ENCODE results near the gene CKB.

The CKB gene

DNA sequence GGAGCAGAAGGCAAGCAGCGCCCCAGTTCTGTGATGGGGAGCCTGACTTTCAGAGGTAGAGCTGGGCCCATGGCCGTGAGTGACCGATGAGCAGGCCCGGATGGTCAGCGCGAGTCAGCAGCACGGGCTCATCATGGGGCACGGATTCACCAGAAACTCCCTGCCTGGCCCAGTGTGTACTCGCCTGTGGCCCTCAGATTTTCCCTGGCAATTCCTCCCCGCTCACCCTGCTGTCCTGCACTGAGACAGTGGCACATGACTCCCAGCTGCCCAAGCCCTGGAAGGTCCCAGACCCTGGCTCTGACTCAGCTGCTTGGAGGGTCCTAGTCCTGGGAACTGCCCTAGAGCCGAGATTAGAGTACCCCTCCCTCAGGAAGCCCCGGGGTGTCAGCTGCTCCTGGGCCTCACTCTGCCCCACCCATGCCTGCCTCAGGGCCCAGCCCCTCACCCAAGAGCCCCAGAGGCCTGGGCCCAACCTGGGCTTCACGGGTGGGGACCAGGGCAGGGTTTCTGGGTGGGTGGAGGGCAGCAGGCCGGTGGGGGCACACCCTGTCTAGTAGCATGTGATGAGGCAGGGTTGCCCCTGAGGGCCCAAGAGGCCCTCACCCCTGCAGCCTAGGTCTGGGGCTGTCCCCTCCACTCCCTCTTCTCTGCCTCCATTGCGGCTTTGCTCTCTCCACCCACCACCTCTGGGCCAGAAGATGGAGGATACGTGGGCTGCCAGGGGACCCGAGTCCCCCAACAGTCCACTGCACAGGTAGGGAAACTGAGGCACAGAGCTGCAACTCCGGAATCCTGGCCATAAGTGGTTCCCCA lies 14.8 kb upstream of the CKB start:
- no peak for DNase-seq (ENCODE audit: low spot score)

DNA sequence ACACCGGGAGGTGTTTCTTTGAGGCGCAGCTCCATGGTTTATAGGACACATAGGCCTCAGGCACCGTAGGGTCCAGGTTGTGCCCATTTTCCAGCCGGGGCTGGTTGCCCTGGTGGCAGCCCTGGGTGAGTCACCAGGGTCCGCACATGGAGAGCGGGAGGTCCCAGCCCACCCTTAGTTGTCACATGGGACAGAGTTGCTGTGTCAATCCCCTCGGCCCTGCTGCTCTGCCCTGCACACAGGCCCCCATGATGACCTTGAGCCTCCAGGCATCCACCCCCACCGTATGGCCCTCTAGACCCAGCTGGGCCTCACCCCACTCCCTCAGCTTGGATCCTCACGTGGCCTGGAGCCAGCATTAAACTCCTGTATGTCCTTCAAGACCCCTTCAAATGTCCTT lies 14.1 kb upstream of the CKB start:
- DNase-seq (ENCODE audit: low spot score), result no peak

DNA sequence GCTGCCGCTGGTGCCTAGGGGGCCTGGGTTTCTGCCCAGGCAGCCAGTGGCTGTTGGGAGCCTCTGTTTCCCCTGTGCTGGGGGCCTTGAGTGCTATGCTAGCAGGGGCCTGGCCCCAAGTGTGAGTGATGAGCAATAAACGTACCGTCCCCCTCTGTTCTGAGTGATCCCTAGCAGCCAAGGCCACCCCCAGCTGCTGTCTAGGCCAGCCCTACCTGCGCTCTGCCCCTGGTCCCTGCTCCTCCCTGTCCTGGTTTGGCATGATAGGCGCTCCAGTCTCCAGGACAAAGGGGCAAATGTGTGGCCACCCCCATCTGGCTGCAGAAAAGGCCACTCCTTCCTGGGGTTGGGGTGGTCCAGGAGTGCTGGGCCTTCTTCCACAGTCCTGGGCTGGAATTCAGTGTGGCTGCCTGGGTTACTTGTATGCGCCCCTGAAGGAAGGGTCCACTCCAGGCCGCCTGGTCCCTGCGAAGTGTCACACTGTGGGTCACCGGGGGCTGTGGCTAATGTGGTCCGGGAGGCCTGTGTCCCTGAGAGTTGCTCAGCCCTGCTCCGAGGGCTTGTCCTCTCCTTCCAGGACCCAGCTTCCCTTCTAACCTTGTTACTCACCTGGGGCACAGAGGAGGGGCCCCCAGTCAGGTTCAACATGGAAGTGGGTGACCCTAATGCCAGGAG lies 13.4 kb upstream of the CKB start:
- no peak for DNase-seq (ENCODE audit: low spot score)

GRCh38 chr14:103535081-103535890 lies 12.7 kb upstream of the CKB start:
- no peak for DNase-seq (ENCODE audit: low spot score)

- no peak for DNase-seq (ENCODE audit: low spot score)
Measured at GRCh38 chr14:103534576-103535061, 12.0 kb upstream of the CKB start.

DNA sequence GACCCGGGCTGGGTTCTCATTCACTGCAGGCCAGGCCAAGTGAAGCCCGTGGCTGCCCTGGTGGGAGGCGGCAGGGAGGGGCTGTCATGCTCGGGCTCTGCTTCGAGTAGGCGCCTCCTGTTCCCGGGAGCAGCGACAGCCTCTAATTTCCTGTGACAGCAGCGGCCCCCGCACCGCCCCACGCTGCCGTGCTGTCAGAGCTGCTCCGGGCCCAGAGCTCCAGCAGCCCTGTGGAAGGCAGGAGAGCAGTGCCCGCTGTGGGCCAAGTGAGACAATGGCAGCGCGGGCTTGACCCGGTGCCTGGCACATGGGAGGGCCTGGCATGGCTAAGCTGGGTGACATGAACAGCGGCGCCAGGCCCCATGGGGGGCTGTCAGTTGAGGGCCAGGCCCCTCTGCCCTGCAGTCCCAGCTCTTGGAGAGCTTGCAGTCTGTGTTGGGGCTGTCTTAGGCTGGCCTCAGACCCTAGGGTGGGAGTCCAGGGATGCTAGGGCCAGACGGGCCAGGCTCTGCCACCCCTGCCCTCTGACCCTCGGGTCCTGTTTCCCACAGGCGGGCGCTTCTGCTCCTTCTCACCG lies 11.5 kb upstream of the CKB start:
- no peak for DNase-seq (ENCODE audit: low spot score)

GRCh38 chr14:103533137-103533998 lies 10.7 kb upstream of the CKB start:
- DNase-seq (ENCODE audit: low spot score), result no peak

DNA sequence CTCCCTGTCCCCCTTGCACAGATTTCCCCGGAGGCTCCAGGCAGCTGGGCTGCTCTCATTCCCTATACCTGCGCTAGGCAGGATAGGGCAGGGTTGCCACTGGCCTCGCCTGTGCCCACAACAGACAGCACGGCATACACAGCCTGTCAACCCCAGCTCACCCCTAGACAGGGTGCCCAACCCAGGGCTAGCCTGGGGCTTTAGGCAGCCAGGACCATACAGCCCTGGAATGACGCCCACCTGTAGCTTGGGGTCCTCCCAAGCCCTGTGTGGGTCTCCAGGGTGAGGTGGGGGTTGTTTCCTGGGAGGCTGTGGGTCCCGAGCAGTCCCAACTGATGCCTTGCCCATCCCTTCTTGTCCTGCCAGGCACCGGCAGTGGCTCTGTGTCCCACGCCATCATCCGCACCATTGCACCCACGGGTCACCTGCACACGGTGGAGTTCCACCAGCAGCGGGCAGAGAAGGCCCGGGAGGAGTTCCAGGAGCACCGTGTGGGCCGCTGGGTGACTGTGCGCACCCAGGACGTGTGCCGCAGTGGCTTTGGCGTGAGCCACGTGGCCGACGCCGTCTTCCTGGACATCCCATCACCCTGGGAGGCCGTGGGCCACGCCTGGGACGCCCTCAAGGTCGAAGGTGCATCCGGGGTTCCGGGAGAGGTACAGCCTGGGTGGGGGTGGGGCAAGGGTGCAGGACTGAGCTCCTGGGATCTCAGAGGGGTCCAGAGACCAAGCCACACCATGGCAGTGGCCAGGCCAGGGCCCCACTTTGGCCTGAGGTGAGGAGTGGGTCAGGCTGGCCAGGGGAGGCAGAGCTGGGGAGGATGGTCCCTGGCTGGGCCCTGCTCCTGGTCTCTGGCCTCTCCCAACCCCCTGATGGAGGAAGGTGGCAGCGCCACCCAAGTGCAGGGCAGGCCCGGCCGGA lies 9.8 kb upstream of the CKB start:
- no peak for DNase-seq (ENCODE audit: low spot score)

DNA sequence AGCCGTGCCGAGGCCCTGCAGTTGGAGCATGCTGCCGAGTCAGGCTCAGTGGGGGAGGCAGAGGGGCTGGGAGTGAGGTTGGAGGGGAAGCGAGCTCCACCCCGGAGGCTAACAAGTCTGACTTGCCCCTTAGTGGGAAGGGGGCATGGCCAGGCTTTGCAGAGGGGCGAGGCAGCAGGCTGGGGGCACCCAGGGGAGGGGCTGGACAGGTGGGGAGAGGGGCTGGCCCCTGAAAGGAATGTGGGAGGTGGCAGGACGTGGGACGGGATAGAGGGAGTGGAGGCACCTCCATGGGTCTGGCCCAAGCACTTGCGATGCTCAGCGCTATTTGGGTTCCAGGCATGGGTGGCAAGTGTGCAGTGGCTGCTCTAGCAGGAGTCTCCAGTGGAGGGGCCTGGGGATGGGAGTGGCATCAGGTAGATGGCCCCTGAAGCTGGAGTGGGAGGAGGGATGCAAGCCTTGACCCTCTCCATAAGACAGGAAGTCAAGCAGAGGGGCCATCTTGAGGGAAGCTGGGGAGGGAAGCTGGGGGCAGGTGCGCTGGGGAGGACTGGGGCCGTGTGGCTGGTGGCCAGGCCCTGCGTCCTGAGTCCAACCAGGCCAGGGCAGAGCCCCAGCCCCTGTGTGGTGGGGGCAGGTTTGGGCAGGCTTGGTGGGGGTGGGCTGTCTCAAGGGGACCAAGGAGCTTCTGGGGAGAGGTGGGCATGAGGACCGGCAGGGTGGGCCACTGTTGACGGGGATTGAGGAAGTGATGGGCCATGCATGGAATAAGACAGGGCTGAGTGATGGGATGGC lies 9.0 kb upstream of the CKB start:
- no peak for DNase-seq (ENCODE audit: low spot score)

DNA sequence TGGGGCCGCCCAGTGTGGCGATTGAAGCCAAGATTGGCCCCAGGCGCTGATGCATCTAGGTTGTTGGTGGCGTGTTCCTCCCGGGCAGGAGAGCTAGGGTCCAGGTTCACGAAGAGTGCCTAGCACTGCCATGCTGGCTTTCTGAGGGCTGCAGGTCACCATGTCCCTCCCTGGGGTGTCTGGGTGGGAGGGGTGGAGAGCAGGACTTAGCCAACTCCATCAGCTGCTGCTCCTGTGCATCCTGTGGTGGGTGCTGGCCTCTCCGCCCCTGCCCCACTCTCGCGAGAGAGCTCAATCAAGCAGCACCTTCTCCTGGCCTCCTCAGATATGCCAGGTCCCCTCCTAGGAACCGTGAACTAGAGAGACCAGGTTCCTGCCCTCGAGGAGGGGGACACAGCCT lies 8.2 kb upstream of the CKB start:
- DNase-seq (ENCODE audit: low spot score), result no peak

DNA sequence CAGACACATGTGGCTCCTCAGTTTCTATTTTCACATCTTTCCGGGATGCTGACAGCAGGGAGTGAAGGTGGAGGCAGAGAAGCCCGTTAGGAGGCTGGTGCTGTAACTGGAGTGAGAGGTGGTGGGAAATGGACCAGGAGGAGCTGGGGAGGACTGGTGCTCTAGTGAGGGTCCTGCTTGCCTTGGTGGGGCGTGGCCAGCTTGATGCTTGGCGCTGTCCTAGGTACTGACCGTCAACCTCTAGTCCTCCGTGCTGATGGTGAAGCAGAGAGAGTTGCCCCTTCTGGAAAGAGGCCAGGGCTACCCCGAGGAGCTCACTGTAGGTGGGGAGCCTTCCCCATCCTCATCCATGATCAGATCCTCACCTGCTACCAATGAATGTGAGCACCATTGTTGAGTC lies 7.8 kb upstream of the CKB start:
- no peak for DNase-seq (ENCODE audit: low spot score)

DNA sequence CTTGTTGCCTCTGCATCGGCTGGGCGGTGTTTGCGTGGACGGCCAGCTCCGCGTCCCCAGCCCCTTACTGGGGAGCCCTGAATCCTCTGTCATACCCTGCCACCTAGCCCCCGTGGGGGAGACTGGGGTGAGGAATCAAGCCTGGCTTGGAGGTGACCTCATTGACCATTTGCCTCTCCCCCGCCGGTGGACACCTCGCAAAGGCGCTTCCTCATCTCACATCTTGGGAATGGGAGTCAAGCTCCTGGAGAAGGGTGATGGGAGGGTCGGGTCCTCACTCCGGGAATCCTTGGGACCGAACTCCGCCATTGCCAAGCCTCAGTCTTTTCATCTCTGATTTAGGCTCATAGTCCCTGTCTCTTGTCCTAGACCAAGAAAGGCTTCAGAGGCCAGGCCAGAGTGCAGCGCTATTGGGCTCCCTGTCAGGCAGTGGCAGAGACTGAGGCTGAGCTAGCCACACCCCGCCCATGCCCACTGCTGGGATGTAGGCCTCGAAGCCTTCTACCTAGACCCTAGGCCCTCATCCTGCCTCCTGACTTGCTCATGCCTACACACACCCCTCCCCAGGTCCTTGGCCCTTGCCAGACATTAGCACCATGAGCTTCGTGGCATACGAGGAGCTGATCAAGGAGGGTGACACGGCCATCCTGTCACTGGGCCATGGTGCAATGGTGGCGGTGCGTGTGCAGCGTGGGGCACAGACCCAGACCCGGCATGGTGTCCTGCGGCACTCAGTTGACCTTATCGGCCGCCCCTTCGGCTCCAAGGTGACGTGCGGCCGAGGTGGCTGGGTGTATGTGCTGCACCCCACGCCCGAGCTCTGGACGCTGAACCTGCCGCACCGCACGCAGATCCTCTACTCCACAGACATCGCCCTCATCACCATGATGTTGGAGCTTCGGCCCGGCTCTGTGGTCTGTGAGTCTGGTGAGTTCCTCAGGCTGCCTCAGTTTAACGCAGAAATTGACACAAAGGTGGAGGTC lies 7.0 kb upstream of the CKB start:
- DNase-seq (ENCODE audit: low spot score), result no peak

DNA sequence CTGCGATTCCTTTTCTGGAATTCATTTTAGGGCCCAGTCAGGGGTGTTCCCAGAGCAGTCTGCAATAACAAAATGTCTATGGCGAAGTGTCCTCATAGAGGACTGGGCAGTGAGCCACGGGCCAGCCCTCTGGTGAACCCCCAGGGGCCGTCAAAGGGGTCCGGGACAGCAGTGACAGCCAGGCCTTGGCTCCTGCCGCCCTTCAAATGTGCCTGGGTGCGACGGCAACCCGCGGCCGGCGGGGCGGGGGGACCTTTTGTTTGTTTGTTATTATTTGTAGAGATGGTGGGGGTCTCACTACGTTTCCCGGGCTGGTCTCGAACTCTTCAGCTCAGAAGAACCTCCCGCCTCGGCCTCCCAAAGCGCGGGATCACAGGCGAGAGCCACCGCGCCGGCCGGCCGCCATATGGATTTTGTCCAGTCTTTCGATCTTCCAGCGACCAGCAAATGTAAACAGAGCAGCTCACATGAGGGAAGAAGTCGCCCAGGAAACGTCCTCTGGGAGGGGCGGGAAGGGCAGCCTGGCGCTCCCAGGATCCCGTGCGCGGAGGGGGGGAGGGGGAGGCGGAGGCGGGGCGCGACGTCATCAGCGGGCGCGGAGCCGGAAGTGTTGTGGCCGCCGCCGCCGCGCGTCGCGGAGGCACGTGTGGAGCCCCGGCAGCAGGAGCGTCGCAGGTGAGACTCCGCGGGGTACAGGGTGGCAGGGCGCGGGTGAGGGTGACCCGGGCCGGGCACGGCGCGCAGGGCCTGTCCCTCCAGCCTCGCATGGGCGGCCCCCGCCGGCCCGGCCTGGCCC lies 6.2 kb upstream of the CKB start, which contains the start of gene TRMT61A:
Gene TRMT61A, plus strand, starts transcription at position 610 of the 796 bp plus-strand sequence. CDS start 783 bp downstream, outside the sequence.
- peak; percentile 99 for DNase-seq (ENCODE audit: low spot score)

- DNase-seq (ENCODE audit: low spot score), result no peak
Measured at GRCh38 chr14:103528146-103528586, 5.5 kb upstream of the CKB start.

- DNase-seq (ENCODE audit: low spot score), result no peak
Measured at GRCh38 chr14:103527408-103528145, 4.9 kb upstream of the CKB start.

DNA sequence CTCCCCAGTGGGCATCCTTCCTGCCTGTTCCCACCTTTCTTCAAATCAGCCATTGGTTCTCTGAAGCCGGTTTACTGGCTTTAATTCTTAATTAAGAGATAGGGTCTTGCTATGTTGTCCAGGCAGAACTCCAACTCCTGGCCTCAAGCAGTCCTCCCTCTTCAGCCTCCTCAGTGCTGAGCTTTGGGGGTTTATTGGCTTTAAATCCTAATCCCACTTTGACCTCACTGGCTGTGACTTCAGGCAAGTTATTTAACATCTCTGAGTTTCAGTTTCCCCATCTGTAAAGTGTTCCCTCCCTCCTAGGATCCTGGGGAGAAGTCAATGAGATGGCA lies 4.3 kb upstream of the CKB start:
- DNase-seq (ENCODE audit: low spot score), result no peak

Data from D341Med (cell line).